Measurements from ENCODE around the gene CERS1.

The CERS1 gene

GRCh38 chr19:18853755-18854427, 42.1 kb downstream of the CERS1 start:
- DNase-seq = peak; percentile 44 to 55

GRCh38 chr19:18852648-18853047, 43.3 kb downstream of the CERS1 start:
- DNase-seq = no peak

GRCh38 chr19:18851673-18852325, 44.2 kb downstream of the CERS1 start:
- DNase-seq = no peak

GRCh38 chr19:18850471-18851375, 45.2 kb downstream of the CERS1 start:
- no peak for DNase-seq

DNA sequence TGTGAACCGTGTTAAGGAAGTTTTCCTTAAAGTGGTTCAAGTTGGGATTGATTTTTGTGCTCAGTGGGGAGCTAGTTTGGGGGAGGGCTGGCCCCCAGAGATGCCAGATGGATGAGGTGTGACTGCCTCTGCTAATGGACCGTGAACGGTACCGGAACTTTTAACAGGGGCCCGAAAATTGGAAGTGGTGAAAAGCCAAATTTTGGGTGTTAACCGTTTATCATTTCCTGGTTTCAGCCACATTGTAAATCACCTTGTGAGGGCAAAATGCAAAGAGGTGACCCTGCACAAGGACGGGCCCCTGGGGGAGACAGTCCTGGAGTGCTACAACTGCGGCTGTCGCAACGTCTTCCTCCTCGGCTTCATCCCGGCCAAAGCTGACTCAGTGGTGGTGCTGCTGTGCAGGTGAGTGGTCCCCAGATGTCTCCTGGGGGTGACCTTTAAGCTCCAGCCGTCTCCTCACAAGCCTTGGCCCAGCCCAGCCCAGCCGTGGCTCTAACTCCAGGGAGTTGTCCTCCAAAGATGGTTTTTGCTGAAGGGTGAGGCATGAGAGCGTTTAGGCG, 46.0 kb downstream of the CERS1 start:
- no peak for DNase-seq

- no peak for DNase-seq
Measured at GRCh38 chr19:18848878-18849661, 46.9 kb downstream of the CERS1 start.

DNA sequence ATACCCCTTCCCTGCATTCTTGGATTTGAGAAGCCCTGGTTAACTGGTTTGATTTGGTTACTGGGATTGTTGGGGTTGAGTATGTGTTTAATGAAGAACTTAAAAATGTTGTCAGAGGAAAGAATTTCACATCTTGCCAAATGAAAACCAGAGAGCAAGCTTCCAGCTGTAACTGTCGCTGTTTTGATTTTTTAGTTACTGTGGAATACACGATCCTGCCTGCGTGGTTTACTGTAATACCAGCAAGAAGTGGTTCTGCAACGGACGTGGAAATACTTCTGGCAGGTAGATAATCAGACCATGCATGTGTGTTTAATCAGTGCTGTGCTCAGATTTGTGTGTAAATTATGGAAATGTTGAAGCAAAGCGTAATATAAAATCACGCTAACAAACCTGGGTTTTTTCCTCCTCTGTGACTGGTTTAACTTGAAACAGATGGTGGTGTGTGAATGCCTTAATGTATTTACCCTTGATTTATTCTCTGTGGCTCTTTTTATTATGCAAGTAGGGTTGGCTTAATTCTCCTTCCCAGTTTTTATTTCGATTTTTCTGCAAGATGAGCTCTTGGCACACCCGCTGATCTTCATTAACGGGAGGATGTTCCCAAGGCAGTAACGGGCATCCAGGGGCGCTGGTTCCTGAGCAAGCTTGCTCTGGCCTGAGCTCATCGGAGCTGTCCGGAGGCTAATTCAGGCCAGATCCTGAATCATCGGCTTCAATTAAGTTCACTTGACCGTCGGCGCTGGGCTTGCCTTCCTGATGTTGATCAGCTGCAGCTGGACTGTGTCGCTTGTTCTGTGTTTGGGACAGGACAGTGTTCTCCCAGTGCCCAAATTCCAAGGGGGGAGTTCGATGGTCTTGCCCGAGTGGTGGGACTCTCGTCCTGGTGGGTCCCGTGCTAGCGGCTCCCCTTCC, 48.2 kb downstream of the CERS1 start:
- no peak for DNase-seq

DNA sequence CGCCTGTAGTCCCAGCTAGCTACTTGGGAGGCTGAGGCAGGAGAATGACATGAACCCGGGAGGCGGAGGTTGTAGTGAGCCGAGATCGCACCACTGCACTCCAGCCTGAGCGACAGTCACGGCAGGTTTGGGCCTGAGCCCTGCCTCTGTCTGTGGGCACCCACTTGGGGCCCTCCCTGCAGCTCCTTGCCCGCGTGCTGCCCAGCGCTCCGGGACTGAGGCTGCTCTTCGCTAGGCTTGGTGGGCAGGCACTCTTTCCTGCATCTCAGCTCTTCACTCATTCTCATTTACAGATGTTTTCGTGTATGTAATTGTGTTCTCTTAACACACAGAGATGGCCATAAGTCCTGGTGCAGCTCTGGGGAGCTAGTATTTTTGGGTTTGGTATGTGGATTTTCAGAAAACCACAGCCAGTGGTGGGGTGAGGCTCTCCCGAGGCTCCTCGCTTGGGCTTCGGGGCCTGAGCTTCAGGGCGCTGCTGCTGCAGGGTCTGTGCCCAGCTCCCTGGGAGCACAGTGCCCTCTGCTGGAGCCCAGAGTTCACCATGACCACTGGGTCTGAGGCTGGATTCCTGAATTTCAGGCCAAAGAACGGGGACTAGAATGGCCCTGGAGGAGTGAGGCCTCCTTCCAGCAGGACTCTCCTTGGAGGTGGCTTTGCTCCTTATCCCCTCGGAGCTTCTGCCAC, 49.0 kb downstream of the CERS1 start:
- peak; percentile 40 to 61 for DNase-seq

DNA sequence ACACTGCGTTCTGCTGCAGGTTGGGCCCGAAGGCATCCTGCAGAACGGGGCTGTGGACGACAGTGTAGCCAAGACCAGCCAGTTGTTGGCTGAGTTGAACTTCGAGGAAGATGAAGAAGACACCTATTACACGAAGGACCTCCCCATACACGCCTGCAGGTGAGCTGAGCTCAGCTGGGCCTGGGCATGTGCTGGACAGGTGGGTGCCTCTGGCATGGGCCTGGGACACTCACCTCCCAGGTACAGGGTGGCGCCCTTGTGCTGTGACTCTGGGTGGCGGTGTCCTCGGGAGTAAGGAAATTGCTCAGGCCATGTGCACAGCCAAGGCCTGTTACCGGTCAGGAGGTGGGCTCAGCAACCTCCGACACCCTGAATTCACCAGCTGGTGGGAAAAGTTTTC, 50.0 kb downstream of the CERS1 start:
- no peak for DNase-seq

- no peak for DNase-seq
Measured at GRCh38 chr19:18844806-18845329, 51.1 kb downstream of the CERS1 start.

DNA sequence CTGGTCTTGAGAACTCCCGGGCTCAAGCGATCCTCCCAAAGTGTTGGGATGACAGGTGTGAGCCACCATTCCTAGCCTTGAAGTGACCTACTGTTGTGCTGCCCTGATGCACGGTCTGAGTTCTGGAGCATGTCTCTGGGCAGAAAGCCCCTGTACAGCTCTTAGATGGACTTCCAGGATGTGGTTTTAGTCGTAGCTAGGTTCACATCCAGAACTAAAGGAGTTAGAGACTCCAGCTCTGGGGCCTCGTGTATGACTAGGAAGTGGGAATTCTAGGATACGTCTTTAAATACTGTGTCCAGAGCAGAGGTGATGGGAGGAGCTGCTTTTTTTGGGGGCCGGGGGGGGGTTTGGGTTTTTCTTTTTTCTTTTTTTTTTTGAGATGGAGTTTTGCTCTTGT, 52.0 kb downstream of the CERS1 start:
- no peak for DNase-seq

GRCh38 chr19:18842166-18842565, 53.8 kb downstream of the CERS1 start:
- no peak for DNase-seq

DNA sequence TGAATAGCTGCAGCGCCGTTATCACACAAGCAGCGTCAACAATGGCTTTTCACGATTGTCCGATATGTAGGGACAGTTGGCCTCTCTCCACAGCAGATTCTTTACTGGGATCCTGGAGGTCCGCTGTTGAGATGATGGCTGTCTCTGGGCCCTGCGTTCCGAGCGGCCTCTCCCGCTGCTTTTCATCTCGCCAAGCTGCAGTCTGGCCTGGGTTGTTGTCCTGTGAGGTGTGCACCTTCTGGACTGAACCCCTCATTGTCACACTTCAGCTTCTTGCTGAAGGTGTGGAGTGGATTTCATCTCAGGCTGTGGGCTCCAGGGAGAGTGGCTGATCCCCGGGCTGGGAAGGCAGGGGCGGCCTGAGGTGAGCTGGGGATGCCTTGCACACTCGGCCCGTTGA, 54.6 kb downstream of the CERS1 start:
- no peak for DNase-seq

- no peak for DNase-seq
Measured at GRCh38 chr19:18840288-18841267, 55.4 kb downstream of the CERS1 start.

GRCh38 chr19:18839465-18840287, 56.3 kb downstream of the CERS1 start:
- no peak for DNase-seq

DNA sequence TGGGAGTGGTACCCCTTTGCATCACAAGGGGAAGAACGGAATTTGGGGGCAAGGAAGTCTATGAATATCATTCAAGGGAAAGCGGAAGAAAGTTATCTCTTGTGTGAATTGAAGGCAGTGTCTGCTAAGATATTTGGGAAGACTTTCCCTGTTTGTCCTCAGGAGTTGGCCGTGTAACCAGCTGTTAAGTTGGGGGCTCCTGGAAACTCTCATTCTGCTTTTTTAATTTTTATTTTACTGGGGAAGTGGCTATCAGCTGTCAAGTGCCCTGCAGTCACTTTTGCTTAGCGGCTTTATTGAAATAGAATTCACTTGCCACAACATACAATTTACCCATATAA, 61.3 kb downstream of the CERS1 start:
- DNase-seq = no peak

DNA sequence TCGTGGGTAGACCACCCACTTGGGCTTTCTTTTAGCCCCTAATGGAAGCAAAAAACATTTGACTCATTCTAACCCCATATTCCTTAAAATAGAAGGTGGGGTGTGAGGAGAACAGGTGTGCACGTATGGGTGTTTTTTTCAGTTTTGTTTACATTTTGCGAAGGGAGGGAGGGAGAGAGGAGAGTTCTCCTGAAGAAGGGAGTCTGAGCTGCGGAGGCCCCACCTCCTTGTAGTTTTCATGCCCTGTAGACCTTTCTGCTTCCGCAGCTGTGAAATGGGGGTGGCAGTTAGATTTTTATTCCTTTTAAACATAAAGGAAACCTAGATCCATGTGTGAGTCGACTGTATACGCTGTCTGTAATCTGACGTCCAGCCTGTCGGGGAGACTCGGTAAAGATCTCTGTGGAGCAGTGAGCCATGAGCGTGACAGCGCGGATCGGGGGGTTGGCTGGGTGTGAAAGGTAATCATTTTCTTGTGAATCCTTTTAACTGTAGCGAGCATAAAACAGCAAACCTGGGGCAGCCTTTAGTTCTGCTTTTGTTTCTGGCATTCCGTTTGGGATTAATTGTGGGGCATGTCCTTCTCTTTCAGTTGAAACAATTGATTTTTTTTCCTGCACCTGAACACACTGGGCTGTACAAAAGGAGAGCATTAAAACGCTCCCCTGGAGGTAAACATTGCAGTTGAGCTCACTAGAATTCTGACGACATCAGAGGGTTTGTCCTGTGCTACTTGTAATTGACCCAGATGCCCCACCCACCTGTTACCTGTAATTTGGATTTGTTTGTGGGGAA, 61.9 kb downstream of the CERS1 start:
- DNase-seq = peak in 1 of 2 experiments; percentile 11

DNA sequence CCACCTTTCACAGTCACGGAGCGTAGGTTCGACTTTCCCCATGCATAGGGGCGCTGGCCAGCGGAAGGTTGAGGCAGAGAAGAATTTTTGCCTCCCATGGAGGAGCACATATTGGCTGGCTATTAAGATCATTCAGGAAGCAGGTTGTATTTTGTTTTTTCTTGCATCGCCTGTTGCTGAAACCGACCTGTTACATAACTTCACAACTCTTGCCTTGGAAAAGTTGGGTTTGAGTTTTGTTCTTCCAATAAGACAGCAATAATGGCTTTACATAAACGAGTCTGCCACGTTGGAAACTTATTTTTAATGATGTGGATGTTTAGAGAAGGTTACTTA, 62.8 kb downstream of the CERS1 start:
- peak in 1 of 2 experiments; percentile 12 for DNase-seq
